ENCODE results near the gene ITPR2. TPM values are rescaled to one million over a fixed set of nuclear protein-coding genes. Genes with fewer than 3 reads are reported as not detected.
"Not testable (repeated sequence)": the region's sequence is repeated elsewhere in the genome, so short reads cannot be mapped to it uniquely, and the experiment has no call there.

The ITPR2 gene
- polyA plus RNA-seq, 2 of the 4 experiments (the other 2 are of a cell fraction): 3.1 to 8.1 TPM

- H3K4me2 ChIP-seq: no peak overlapping the region
- no peaks in the 10 kb centered on the region for H3K9me3 ChIP-seq
- no peak for DNase-seq (ENCODE audit: low read depth in 1 of 2, low spot score in 1 of 2)
- TF ChIP-seq HOXB13 (CRISPR knock-in tag; IDR thresholded peaks at IDR 0.05; ENCODE audit: low read depth): no peak
- TF ChIP-seq POLR2AphosphoS2 (conservative IDR thresholded peaks at IDR 0.05; ENCODE audit: low read length): no peak
- TF ChIP-seq HOXA7 (CRISPR knock-in tag; IDR thresholded peaks at IDR 0.05): no peak
- ATAC-seq: no peak
- POLR2A ChIA-PET: no interaction called here
- FAIRE-seq: no peak
- no peak overlapping the region for H3K4me3 ChIP-seq
- H3K27ac ChIP-seq: no peak overlapping the region
- CTCF ChIA-PET: interaction anchor here (0.9 kb wide), 1 partner anchor 29 kb away, joined by 3 read pairs; no protein-coding TSS in a partner anchor
- H3K4me1 ChIP-seq: no peaks in the 10 kb centered on the region
- WGBS (ENCODE audit: missing lambda C conversion rate): 85% methylated on average over 7 of the region's 7 CpGs
Measured at GRCh38 chr12:26730481-26731350, 102.3 kb downstream of the ITPR2 start.

- 88% methylated on average over 1 of the region's 1 CpG for WGBS (ENCODE audit: missing lambda C conversion rate)
- H3K9me3 ChIP-seq; ATAC-seq; POLR2A ChIA-PET; FAIRE-seq; H3K4me2 ChIP-seq; H3K4me3 ChIP-seq; H3K4me1 ChIP-seq; DNase-seq (ENCODE audit: low read depth in 1 of 2, low spot score in 1 of 2); CTCF ChIA-PET; H3K27ac ChIP-seq: not testable (repeated sequence)
Measured at GRCh38 chr12:26729137-26729671, 103.8 kb downstream of the ITPR2 start.

GRCh38 chr12:26728205-26729050 lies 104.6 kb downstream of the ITPR2 start:
- ChIA-PET POLR2A (no interaction called here), CTCF (interaction anchor here (0.6 kb wide), 1 partner anchor 13 kb away, joined by 3 read pairs; no protein-coding TSS in a partner anchor)
- no peak for DNase-seq (ENCODE audit: low read depth in 1 of 2, low spot score in 1 of 2)
- no peak overlapping the region for H3K4me2 ChIP-seq
- TF ChIP-seq CBX2 (IDR thresholded peaks at IDR 0.05; ENCODE audit: borderline replicate concordance, low read depth): no peak
- no peaks in the 10 kb centered on the region for H3K9me3 ChIP-seq
- no peak for FAIRE-seq
- no peak overlapping the region for H3K4me3 ChIP-seq
- WGBS (ENCODE audit: missing lambda C conversion rate): 80% methylated on average over 5 of the region's 5 CpGs
- peaks cover 4% of the 10 kb centered on the region; the same call in 1 of the 3 replicates for H3K4me1 ChIP-seq
- no peak overlapping the region for H3K27ac ChIP-seq
- no peak for ATAC-seq

GRCh38 chr12:26727482-26728204 lies 105.4 kb downstream of the ITPR2 start:
- no peak for FAIRE-seq
- no peak for DNase-seq (ENCODE audit: low read depth in 1 of 2, low spot score in 1 of 2)
- Histone ChIP-seq H3K9me3 (no peaks in the 10 kb centered on the region), H3K4me1 (peaks cover 6% of the 10 kb centered on the region; the same call in 1 of the 3 replicates), H3K4me3 (no peak overlapping the region), H3K4me2 (no peak overlapping the region), H3K27ac (no peak overlapping the region)
- WGBS (ENCODE audit: missing lambda C conversion rate): 75% methylated on average over 13 of the region's 13 CpGs
- CTCF ChIA-PET: interaction anchor here (0.6 kb wide), 1 partner anchor 12 kb away, joined by 3 read pairs; no protein-coding TSS in a partner anchor
- ATAC-seq: no peak
- POLR2A ChIA-PET: no interaction called here
- TF ChIP-seq HEYL (CRISPR knock-in tag; IDR thresholded peaks at IDR 0.05) (no peak), ZNF302 (CRISPR knock-in tag; IDR thresholded peaks at IDR 0.05) (no peak), EP300 (IDR thresholded peaks at IDR 0.05) (no peak), E2F6 (IDR thresholded peaks at IDR 0.05; ENCODE audit: borderline replicate concordance, low read depth) (no peak), PBX3 (IDR thresholded peaks at IDR 0.05) (no peak), KDM1A (IDR thresholded peaks at IDR 0.05; ENCODE audit: low read depth) (no peak), SMC3 (IDR thresholded peaks at IDR 0.05) (no peak), CHD4 (IDR thresholded peaks at IDR 0.05; ENCODE audit: borderline replicate concordance) (no peak), CHD2 (IDR thresholded peaks at IDR 0.05; ENCODE audit: low read length, partially characterized antibody) (no peak), ELK1 (IDR thresholded peaks at IDR 0.05; ENCODE audit: low read depth, low read length) (no peak), FOSL2 (IDR thresholded peaks at IDR 0.05) (no peak), FOSL2 (CRISPR knock-in tag; IDR thresholded peaks at IDR 0.05) (no peak), BCL3 (IDR thresholded peaks at IDR 0.05) (no peak), TFCP2L1 (CRISPR knock-in tag; IDR thresholded peaks at IDR 0.05) (no peak), MAFK (IDR thresholded peaks at IDR 0.05; ENCODE audit: partially characterized antibody) (no peak)

Measured in A549 (cell line).